NCI-H1930 (cell line): Measurements from ENCODE around the gene TEX47.

ENCODE experiments used
- DNase-seq, 2 experiments: peaks; one replicate each; lab custom pipeline; 2025; lab: John Stamatoyannopoulos, UW

The TEX47 gene

GRCh38 chr7:88746126-88746525 is 49.4 kb downstream of the TEX47 start:
- peak in 1 of 2 experiments; percentile 16 for DNase-seq
